Body of pancreas (tissue), 4 donors: ENCODE results near the gene GPR42.

Experiments used
- POLR2A ChIP-seq, 3 donors: fragments of 450-650 bp; IDR thresholded peaks; one replicate each; pipeline ENCODE4 v1.6.1; 2016; ENCODE audit warnings: antibody characterized with exemption in 3 of 3, mild to moderate bottlenecking in 2 of 3
- TF ChIP-seq, protein P1 (sequence below), 7 experiments: fragments of 450-650 bp in 4 of 7; fragments of 200-600 bp in 3 of 7; sonication (generic) in 3 of 7; IDR thresholded peaks; one replicate each; pipeline ENCODE4 v1.5.1; 2016 to 2019; ENCODE audit warnings: antibody characterized with exemption in 7 of 7

DNA sequence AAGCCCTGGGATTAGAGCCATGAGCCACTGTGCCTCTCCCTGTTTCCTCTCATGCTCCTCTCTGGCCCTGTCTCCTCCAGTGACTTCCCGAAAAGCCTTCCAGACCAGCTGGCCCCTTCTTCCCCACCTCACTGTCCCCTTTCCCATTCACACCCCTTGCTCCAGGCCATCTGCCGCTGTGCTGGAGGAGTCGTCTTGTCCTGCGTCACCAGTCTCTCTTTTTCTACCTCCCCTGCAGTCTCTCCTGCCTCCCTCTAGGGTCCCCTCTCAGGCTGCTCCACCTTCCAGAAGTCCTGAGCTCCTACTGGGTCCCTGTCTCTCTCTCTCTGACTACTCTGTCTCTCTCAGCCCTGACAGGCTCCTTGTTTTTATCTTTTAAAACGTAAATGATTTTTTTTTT, 28.4 kb upstream of the GPR42 start:
- TF ChIP-seq, protein P1, sequence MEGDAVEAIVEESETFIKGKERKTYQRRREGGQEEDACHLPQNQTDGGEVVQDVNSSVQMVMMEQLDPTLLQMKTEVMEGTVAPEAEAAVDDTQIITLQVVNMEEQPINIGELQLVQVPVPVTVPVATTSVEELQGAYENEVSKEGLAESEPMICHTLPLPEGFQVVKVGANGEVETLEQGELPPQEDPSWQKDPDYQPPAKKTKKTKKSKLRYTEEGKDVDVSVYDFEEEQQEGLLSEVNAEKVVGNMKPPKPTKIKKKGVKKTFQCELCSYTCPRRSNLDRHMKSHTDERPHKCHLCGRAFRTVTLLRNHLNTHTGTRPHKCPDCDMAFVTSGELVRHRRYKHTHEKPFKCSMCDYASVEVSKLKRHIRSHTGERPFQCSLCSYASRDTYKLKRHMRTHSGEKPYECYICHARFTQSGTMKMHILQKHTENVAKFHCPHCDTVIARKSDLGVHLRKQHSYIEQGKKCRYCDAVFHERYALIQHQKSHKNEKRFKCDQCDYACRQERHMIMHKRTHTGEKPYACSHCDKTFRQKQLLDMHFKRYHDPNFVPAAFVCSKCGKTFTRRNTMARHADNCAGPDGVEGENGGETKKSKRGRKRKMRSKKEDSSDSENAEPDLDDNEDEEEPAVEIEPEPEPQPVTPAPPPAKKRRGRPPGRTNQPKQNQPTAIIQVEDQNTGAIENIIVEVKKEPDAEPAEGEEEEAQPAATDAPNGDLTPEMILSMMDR (IDR thresholded peaks at IDR 0.05): no peak
- no peak for TF ChIP-seq POLR2A (IDR thresholded peaks at IDR 0.05)
